Fibroblast of peridontal ligament (primary cell): ENCODE data around the gene PRUNE1.

ENCODE experiments used
- DNase-seq: peaks from one replicate; pipeline ENCODE4 v3.0.0-alpha.2; 2010; ENCODE audit errors: extremely low read depth

Gene PRUNE1

DNA sequence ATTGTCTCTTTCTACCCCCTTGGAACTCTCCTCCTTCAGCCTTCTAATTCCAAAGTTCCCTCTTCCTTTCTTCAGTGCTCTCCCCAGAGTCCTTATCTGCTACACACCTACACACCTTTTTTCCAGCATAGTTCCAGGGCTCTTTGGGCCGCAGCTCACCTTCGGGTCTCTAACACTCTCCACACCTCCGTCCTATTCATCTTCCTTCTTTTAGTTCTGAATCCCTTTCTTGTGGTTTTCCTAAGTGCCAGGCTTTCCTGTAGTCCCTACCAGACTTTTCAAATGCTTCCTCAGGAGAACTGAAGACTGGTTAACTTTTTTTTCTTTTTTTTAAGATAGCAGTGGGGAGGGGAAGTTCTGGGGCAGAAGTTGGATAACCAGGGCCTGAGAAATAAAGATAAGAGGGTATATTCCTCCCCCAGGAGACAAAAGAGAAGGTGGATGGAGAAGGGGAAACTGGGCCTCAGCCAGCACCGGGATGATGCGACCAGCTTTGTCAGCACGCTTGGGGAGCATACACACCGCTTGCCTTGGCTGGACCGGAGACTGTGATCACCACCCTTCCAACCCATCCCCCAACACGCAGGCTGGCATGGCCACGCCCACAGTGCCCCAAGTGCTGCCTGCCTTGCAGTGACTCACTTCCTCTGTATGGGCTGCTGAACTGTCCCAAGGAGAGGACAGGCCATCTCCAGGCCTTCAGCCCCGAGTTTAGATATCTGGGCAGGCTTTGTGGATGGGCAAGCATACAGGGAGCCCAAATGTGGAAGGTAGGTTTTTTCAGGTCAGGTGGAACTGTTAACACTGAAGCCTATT is 31.2 kb upstream of the PRUNE1 start:
- DNase-seq = no peak

DNA sequence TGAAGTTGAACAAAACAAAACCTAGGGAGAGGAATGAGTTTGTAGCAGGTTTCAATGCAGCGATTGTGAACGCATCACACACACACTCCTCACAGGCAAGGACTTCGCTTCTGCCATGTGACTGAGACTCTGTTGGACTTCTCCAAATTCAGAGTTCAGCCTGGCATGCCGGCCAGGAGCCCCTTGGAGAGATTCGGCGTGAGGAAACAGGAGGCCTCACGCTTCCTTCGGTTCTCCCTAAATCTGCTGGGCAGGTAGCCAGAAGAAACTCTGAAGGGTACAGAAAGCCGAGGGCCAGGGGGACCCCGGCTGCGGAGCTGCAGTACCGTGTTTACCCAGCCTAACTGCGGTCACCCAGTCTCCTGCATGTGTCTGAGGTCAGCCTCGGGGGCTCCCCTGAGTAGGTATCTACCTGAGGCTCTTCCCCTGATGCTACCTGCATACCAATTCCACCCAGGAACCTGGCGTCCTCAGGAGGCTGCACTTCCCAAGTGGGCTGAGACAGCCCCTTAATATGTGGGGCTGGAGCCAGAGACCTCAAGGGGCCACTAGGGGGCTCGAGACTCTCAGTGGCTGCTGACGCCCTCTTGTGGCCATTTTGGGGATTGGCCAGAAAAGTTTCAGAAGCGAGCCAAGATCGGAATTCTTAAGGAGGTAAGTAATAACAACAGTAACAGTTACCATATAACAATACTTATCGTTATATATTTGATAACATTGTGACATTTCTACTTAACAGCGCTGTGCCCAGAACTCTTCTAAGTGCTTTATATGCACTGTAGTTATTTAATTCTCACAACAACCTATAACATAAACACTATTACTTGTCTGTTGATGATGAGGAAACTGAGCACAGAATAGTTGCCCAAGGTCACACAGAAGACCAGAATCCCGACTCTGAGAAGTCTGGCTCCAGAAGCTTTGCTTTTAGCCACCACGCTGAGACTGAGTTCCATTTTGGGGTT is 28.9 kb upstream of the PRUNE1 start:
- DNase-seq = peak; percentile 94

DNA sequence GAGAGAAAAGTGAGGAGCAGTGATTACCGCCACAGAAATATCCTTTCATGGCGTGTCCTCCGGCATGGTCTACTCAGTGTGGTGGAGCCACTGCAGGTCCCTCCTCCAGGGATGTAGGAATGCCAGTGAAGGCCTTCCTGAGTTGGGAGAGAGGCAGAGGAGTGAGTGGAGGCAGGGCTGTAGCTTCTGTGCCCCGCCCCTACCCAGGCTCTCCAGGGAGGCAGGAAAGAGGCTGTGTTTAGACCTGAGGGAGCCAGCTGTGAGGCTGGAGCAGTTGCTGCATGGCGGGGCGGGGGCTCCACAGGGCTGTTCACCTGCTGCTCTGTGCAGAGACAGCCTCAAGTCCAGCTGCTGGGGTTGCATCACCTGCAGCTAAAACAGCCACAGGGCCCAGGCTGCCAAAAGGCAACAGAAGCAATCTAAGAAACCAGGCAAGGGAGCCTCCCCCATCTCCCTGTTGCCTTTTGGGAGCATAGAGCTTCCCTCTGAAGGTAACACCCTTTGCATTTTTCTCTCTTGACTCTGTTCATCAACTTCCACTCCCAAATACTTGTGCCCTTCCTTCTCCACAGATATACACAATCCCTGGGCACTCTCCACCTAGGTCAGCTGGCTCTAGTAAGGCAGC is 27.0 kb upstream of the PRUNE1 start:
- DNase-seq = no peak

DNA sequence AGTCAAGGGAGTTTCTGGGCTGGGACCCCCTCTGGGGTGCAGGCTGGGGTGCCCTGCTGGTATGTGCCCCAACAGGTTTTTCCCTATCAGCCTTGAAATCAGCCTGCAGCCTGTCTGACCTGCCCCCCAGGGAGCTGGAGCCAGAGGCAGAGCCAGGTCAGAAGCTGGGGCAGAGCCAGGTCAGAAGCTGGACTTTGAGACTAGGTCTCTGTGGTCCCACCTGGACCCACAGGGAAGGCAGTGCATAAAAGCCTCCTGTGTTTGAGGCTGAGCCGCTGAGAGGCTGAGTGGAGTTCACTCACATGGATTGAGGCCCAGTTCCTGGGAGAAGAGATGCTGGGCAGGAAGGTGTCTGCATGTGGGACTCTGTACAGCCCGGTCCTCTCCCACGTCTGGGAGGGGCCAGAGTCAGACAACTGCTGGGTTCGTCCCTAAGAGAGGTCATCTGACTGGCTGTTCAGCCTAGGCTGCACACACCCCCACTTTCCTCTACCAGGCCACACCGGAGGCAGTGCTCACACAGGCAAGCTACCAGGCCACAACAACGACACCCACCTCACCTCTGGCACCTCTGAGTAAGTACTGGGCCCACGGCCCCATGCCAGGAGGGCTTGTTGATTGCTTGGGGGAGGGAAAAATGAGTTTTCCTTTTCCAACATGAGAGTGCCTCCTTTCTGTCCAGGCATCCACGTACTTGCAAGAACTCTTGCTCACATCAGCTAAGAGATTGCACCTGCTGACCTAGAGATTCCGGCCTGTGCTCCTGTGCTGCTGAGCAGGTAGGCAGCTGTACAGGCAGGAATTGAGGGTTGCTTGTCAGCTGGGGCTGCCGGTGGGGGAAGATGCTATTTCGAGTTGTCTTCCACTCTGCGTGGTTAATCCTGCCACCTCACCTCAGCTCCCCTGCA is 26.2 kb upstream of the PRUNE1 start, which contains the start of gene ANXA9:
TSS of gene ANXA9 (plus strand) at position 488 of the 908 bp plus-strand sequence. CDS start 814 bp downstream, outside the sequence.
- DNase-seq = no peak

DNA sequence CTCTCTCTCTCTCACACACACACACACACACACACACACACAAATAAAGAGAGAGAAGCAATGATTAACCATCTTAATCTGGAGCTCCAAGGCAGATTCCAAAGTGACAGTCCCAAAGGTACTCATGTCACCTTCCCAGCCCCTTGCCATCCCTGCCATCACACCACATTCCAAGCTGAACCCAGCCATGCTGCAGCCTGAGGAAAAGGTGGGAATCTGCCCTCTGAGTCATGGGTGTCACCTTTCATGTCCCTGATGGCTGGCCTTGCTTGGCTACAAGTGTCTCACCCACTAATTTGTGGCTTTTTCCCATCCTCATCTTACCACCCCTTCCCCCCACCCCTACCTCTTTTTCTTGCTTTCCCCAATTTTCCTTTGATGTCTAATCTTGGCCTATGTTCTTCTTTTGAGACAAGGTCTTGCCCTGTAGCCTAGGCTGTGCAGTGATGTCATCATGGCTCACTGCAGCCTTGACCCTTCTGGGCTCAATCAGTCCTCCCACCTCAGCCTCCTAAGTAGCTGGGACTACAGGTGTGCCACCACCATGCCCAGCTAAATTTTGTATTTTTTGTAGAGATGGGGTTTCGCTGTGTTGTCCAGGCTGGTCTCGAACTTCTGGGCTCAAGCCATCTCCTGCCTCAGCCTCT is 22.9 kb upstream of the PRUNE1 start:
- no peak for DNase-seq

DNA sequence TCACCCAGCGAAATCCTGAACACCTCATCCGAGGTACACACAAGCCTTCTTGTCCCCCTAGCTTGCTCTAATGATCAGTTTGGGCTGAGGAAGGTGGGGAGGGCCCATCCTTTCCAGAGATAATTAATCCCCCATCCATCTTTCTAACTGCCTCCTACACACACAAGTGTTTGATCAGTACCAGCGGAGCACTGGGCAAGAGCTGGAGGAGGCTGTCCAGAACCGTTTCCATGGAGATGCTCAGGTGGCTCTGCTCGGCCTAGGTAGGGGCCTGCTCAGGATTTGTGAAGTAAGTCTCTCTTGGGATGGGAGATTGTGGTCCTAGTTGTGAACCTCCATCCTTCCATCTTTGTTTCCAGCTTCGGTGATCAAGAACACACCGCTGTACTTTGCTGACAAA is 20.3 kb upstream of the PRUNE1 start:
- DNase-seq = no peak

DNA sequence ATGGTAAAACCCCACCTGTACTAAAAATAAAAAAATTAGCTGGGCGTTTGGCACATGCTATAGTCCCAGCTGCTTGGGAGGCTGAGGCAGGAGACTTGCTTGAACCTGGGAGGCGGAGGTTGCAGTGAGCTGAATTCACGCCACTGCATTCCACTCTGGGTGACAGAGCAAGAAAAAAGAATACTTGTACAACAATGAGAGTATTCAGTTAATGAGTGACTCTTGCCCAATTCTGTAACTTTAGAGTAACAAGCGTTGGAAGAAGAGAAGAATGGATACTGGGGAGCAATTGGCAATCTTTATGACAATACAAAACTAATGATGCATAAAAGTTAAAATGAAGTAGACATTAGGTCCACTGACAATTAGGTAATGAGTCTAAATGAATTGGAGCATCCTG is 15.6 kb upstream of the PRUNE1 start:
- no peak for DNase-seq

DNA sequence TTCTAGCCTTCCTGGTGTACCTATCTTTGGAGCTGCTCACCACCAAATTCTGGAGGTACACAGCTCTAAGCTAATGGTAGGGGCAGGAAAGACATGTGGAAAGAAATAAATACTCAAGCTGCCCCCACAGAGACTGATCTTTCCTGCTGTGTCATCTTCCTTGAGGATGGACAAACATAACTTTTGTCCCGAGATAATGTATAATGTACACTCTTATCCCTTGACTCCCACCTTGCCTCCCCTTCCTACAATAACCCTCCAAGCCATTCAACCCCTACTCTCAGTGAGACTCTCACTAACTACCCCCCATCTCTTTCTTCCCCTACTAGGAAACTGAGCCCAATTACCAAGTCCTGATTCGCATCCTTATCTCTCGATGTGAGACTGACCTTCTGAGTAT is 14.0 kb upstream of the PRUNE1 start:
- DNase-seq = no peak

DNA sequence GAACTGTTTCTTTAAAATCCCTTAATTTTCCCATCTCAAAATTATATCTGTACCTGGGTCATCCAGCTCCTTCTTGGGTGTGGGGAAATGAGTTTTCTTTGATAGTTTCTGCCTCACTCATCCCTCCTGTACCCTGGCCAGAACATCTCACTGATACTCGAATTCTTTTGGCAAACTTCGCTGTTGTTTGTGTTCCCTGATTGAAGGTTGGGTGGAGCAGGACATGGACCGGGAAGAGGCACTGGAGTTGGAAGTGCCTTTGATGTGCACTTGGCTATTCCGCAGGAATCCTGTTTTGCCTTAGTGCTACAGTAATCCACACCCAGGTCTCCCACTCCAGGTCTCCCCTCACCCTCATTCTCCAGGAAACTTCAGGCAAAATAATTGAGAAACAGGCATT is 12.8 kb upstream of the PRUNE1 start:
- DNase-seq = no peak

DNA sequence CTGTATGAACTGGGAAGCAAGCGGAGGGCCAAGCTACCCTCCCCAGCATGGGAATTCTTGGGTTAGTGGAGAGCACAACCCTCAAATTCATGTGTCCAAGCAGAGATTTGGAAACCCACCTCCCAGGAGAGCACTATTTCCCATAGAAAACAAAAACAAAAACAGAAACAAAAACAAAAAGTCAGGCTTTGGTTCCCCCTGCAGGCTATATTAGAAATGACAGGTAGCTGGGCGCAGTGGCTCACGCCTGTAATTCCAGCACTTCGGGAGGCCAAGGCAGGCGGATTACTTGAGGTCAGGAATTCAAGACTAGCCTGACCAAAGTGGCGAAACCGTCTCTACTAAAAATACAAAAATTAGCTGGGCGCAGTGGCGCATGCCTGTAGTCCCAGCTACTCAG is 12.4 kb upstream of the PRUNE1 start:
- DNase-seq = peak; percentile 56

DNA sequence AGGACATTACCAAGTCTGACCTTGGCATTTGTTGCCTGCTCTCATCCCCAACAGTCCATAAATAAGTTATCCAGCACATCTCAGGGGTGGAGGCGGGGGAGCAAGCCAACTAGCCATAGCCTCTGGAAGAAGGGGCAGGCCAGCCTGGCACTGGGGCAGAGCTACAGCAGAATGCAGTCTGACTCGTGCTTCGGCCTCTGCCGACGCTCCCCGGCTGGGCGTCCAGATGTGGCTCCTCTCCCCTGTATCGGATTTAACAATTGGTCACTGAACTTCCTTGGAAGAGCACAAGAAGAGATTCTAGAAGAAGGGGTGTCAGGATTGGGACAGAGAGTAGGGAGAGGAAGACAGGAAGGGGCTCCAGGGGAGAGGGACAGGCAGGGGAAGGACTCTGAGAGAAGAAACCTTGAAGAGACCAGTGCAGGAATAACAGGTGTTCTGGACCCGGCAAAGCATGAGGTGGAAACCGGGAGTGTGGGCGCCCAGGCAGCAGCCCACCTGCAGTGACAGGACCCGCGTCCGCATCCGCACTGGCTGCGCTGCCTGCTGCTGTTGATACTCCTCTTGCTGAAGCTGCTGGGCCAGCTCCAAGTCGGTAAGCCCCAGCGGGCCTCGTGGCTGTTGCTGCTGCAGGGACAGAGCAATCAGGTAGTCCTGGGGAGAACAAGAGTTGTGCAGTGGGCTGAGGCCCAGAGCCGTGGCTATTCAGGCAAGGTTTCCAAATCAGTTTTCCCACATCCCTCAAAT is 10.9 kb upstream of the PRUNE1 start:
- no peak for DNase-seq

DNA sequence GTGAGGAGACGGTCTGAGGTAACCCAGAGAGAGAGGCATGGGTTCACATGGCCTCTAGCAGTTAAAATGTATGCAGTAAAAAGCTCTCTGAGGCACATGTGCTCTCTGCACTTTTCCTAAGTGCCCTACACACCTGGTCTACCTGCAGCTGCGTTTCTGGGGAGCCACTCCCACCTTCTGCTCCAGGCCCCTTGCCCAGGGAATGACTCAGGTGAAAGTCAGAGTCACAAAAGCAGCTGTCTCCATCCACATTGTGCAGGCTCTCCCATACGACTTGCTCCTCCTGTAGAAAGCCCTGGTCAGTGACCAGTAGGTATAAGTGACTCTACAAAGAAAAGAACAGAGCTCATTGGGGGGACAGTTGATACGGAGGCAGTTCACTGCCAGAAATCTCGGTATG is 10.3 kb upstream of the PRUNE1 start:
- no peak for DNase-seq

DNA sequence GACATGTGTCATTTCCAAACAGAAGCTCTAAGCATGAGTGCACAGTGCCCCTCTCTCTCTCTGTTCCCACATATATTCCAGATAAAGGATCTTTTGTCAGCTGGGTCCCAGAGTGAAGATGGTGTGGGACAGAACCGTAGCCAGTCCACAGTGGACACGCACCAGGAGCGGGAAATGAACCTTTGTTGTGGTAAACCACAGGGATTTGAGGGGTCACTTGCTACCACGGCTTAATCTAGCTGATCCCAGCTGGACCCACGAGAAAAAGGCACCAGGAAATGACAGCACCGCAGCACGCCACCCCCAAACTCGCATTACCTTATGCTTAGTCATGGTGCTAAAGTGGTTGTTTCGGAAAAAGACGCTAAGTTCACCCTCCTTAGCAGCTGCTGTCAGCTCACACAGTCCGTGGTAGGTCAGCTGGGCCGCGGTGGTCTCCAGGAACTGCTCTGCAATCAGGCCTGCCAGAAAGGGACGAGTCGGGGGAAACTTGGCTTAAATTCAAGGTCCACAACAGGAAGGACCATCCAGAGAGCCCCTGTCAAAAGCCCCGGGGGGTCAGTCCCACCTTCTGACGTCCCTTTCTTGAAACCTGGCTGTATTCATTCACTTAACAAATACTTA is 9.1 kb upstream of the PRUNE1 start:
- DNase-seq = peak; percentile 56

DNA sequence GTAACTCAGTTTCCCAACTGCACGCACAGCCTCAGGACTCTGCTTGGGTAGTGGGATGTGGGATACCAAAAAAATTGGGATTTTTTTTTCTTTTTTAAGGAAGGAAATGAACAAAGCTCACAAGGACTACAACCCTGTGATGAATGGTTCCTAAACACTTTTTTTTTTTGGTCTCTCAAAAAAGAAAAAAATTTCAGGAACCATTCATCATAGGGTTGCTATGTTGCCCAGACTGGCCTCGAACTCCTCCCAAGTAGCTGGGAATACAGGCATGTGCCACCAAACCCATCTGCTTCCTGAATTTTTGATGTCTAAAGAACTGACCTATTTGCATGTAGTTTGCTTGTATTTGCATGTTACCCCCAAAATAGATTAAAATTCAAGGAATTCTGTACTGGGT is 8.3 kb upstream of the PRUNE1 start:
- no peak for DNase-seq

DNA sequence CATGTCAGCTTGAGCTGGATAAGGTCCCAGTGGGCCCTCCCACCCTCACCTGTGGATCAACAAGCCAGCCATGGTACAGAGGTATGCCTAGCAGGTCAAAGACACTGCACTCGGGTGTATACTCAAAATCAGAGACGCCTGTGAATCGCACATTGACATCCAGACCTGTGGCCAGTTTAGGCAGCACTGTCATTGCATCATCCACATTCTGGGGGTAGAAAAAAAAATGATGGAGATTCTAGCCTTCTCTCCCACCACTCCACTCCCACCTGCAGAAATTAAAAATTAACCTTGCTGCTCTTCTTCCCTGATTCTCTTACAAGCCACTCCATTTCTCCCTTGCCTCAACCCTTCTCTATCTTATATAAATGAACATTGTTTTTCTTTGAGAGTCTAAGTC is 7.8 kb upstream of the PRUNE1 start:
- no peak for DNase-seq

DNA sequence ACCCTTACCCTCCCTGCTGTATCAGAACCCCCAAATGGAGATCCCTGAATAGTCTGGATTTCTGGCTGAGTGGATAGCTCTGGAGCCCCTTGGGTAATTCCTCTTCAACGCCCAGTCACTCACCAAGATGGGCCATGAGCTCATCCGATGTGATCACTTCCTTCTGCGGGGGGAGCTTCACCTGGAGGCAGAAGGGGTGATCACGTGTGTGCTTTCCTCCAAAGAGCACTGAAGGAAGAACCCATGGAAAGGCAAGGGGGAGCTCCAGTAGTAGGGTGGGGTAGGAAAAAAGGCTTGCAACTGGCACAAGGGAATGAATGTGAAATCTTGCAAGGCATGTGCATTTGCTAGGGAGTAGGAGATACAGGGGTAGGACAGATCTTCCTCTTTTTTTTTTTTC is 6.6 kb upstream of the PRUNE1 start:
- DNase-seq = no peak

DNA sequence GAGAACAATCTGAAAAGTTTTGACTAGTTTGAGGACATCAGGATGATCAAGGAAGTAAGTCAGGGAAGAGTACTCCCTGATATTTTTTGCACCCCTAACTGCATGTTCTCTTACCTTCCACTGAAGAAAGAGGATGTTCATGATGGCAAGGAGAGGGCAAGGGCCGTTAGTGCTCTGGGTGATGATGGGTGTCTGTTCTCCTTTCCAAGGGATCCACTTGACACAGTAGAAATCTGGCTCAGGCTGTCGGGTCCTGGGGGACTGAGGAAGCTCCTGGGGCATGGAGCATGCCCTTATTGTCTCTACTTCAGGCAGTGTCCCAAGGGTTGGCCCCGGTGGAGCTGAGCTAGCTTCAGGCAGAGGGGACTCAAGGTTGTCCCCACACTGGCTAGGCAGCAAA is 6.2 kb upstream of the PRUNE1 start:
- DNase-seq = no peak

DNA sequence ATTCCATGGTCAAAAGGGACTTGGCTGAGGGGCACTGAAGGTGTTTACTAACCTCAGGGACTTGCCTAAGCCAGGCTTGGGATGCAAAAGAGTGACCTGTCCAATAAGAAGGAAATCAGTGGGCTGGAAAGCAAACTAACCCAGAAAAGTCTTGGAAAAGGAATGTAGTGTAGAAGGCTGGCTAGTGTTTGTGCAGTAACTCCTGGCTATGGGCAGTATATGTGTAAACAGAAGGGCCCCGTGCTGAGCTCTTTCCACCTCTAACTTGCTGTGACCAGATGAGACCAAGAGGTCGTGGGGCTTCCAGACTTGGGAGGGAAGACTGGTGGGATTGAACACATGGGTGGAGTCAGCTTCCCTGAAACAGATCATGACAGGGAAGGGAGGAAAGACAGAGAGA is 5.6 kb upstream of the PRUNE1 start:
- DNase-seq = no peak

DNA sequence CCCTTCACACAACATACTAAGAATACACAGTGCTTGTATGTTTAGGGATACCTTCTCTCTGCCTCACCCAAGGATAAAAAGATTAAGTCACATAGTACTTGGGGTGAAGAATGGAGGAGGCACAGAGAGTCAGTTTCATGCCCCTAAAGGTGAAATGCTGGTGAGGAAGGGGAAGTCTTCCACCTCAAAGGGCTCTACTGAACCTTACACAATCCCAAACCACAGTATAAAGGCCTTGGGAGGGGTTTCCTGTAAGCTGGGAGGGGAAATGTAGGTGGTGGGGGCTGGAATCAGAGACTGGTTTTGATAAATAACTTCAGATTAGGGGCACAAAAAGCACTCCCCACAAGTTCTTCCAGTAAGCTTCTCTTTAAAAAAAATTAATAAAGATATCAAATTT is 5.1 kb upstream of the PRUNE1 start:
- DNase-seq = no peak
